SK-N-SH treated with all-trans-retinoic acid at 6 μM for 48 hours (cell line): ENCODE data around the gene PGP.

ENCODE experiments used
- ATAC-seq: fragments of 200-7000 bp; cut with Tn5 transposase; 3 replicates; pipeline ENCODE4 v1.9.1; 2020; ENCODE audit warnings: mild to moderate bottlenecking, moderate library complexity
- ARNTL ChIP-seq: fragments of 450-650 bp; formaldehyde crosslinking; IDR thresholded peaks from 2 replicates; pipeline ENCODE4 v1.5.0; 2020; ENCODE audit warnings: low read depth, mild to moderate bottlenecking, moderate library complexity, borderline replicate concordance
- BACH2 ChIP-seq: fragments of 250-450 bp; sonication (Bioruptor Pico); IDR thresholded peaks from 2 replicates; pipeline ENCODE4 v1.9.0; 2021; ENCODE audit warnings: mild to moderate bottlenecking, borderline replicate concordance
- CSDC2 ChIP-seq: fragments of 250-450 bp; sonication (Bioruptor Pico); IDR thresholded peaks from 2 replicates; pipeline ENCODE4 v1.5.0; 2020; ENCODE audit warnings: mild to moderate bottlenecking, moderate library complexity
- ESRRG ChIP-seq: fragments of 250-450 bp; sonication (Bioruptor Pico); IDR thresholded peaks from 2 replicates; pipeline ENCODE4 v1.6.1; 2021; ENCODE audit warnings: mild to moderate bottlenecking
- GLIS3 ChIP-seq: fragments of 250-450 bp; sonication (Bioruptor Pico); IDR thresholded peaks from 2 replicates; pipeline ENCODE4 v1.5.0; 2020; ENCODE audit warnings: mild to moderate bottlenecking, moderate library complexity
- ISL1 ChIP-seq: fragments of 250-450 bp; sonication (Bioruptor Pico); IDR thresholded peaks from 2 replicates; pipeline ENCODE4 v2.1.2; 2022; ENCODE audit warnings: mild to moderate bottlenecking, moderate library complexity
- OSR1 ChIP-seq: fragments of 250-450 bp; sonication (Bioruptor Pico); IDR thresholded peaks from 2 replicates; pipeline ENCODE4 v1.8.0; 2022; ENCODE audit warnings: moderate library complexity, mild to moderate bottlenecking, inconsistent platforms
- PATZ1 ChIP-seq: fragments of 250-450 bp; sonication (Bioruptor Pico); IDR thresholded peaks from 2 replicates; pipeline ENCODE4 v1.8.0; 2020; ENCODE audit warnings: mild to moderate bottlenecking, moderate library complexity, borderline replicate concordance
- POU6F1 ChIP-seq: fragments of 250-450 bp; sonication (Bioruptor Pico); IDR thresholded peaks from 2 replicates; pipeline ENCODE4 v1.8.0; 2021; ENCODE audit warnings: low read depth, mild to moderate bottlenecking, moderate library complexity, borderline replicate concordance
- PPARA ChIP-seq: fragments of 250-450 bp; sonication (Bioruptor Pico); IDR thresholded peaks from 2 replicates; pipeline ENCODE4 v1.5.0; 2020; ENCODE audit warnings: mild to moderate bottlenecking, borderline replicate concordance
- RARB ChIP-seq: fragments of 250-450 bp; sonication (Bioruptor Pico); IDR thresholded peaks from 2 replicates; pipeline ENCODE4 v1.8.0; 2021; ENCODE audit warnings: mild to moderate bottlenecking, moderate library complexity
- SNAI2 ChIP-seq: fragments of 250-450 bp; sonication (Bioruptor Pico); IDR thresholded peaks from 2 replicates; pipeline ENCODE4 v1.5.0; 2020; ENCODE audit warnings: mild to moderate bottlenecking, moderate library complexity
- TCF4 ChIP-seq: fragments of 250-450 bp; sonication (Bioruptor Pico); IDR thresholded peaks from 2 replicates; pipeline ENCODE4 v1.8.0; 2021; ENCODE audit warnings: mild to moderate bottlenecking, moderate library complexity, borderline replicate concordance
- TOX ChIP-seq: fragments of 250-450 bp; sonication (Bioruptor Pico); IDR thresholded peaks from 2 replicates; pipeline ENCODE4 v1.8.0; 2021; ENCODE audit warnings: mild to moderate bottlenecking, moderate library complexity, borderline replicate concordance
- ZC3H10 ChIP-seq: fragments of 250-450 bp; sonication (Bioruptor Pico); IDR thresholded peaks from 2 replicates; pipeline ENCODE4 v1.5.1; 2021; ENCODE audit warnings: mild to moderate bottlenecking, moderate library complexity
- ZFP3 ChIP-seq: fragments of 250-450 bp; sonication (Bioruptor Pico); IDR thresholded peaks from 2 replicates; pipeline ENCODE4 v1.5.0; 2020; ENCODE audit warnings: mild to moderate bottlenecking, moderate library complexity
- ZFP30 ChIP-seq: fragments of 450-650 bp; formaldehyde crosslinking; IDR thresholded peaks from 2 replicates; pipeline ENCODE4 v1.5.0; 2022; ENCODE audit warnings: mild to moderate bottlenecking, moderate library complexity
- ZNF565 ChIP-seq: fragments of 450-650 bp; formaldehyde crosslinking; conservative IDR thresholded peaks from 2 replicates; pipeline ENCODE4 v1.5.0; 2020; ENCODE audit warnings: low read depth, mild to moderate bottlenecking, moderate library complexity
- ZNF70 ChIP-seq: fragments of 450-650 bp; formaldehyde crosslinking; IDR thresholded peaks from 2 replicates; pipeline ENCODE4 v1.5.0; 2020; ENCODE audit warnings: mild to moderate bottlenecking, moderate library complexity
- ZNF8 ChIP-seq: fragments of 450-650 bp; formaldehyde crosslinking; IDR thresholded peaks from 2 replicates; pipeline ENCODE4 v1.5.0; 2020; ENCODE audit warnings: mild to moderate bottlenecking, moderate library complexity
- TF ChIP-seq, protein P1 (sequence below): fragments of 250-450 bp; sonication (Bioruptor Pico); IDR thresholded peaks from 2 replicates; pipeline ENCODE4 v1.5.0; 2020; ENCODE audit warnings: mild to moderate bottlenecking, moderate library complexity
- TF ChIP-seq, protein P2 (sequence below): fragments of 250-450 bp; sonication (Bioruptor Pico); IDR thresholded peaks from 2 replicates; pipeline ENCODE4 v1.5.1; 2020; ENCODE audit warnings: low read depth, mild to moderate bottlenecking, moderate library complexity
- TF ChIP-seq, protein P3 (sequence below): fragments of 250-450 bp; sonication (Bioruptor Pico); IDR thresholded peaks from 2 replicates; pipeline ENCODE4 v1.5.1; 2021; ENCODE audit warnings: mild to moderate bottlenecking, moderate library complexity

Gene PGP

DNA sequence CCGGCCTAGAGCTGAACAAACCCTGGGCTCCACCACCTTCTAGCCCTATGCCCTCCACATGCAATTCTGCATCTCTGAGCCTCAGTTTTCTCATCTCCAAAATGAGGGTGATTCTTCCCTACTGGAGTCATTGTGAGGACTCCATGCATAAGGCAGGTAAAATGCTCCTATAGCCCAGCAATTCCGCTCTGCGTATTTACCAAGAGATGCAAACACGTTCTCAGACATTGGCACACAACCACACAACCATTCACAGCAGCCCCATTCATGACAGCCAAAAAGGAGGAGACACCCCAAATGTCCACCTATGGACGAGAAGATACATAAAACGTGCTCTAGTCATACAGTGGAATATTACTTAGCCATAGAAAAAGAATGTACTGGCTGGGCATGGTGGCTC is 14.3 kb downstream of the PGP start (continued):
- TF ChIP-seq GLIS3 (no peak), ZNF565 (CRISPR knock-in tag) (no peak)
- TF ChIP-seq, protein P1, sequence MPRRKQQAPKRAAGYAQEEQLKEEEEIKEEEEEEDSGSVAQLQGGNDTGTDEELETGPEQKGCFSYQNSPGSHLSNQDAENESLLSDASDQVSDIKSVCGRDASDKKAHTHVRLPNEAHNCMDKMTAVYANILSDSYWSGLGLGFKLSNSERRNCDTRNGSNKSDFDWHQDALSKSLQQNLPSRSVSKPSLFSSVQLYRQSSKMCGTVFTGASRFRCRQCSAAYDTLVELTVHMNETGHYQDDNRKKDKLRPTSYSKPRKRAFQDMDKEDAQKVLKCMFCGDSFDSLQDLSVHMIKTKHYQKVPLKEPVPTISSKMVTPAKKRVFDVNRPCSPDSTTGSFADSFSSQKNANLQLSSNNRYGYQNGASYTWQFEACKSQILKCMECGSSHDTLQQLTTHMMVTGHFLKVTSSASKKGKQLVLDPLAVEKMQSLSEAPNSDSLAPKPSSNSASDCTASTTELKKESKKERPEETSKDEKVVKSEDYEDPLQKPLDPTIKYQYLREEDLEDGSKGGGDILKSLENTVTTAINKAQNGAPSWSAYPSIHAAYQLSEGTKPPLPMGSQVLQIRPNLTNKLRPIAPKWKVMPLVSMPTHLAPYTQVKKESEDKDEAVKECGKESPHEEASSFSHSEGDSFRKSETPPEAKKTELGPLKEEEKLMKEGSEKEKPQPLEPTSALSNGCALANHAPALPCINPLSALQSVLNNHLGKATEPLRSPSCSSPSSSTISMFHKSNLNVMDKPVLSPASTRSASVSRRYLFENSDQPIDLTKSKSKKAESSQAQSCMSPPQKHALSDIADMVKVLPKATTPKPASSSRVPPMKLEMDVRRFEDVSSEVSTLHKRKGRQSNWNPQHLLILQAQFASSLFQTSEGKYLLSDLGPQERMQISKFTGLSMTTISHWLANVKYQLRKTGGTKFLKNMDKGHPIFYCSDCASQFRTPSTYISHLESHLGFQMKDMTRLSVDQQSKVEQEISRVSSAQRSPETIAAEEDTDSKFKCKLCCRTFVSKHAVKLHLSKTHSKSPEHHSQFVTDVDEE = no peak

DNA sequence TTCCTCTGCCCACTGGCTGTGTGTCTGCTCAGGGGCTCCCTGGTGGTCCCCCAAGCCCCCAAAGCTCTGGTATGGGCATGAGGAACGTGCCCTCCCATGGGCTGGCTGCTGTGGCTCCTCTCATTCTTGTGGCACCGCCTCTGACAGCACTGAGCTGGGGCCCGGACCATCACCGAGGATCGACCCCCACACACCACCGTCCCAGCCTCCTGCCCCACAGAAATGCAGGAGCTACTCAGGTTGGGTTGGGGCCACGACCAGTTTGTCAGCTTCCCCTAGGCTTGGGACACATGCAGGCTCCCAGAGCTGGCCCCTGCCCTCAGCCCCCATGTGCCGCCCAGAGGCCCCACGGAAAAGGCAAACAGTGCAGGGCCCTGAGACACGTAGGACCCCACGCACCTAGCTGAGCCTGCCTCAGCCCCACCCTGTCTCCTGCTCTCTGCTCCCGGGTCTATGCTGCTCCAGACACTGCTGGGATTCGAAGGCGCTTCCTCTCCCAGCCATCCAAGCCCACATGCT is 15.0 kb downstream of the PGP start:
- no peak for ATAC-seq
- TF ChIP-seq SNAI2 (CRISPR knock-in tag) (no peak), PPARA (CRISPR knock-in tag) (no peak), ZNF8 (CRISPR knock-in tag) (no peak), ZFP30 (CRISPR knock-in tag) (no peak), ARNTL (CRISPR knock-in tag) (no peak), ZC3H10 (CRISPR knock-in tag) (no peak), ZNF70 (CRISPR knock-in tag) (no peak), TCF4 (CRISPR knock-in tag) (no peak), ISL1 (CRISPR knock-in tag) (no peak)
- TF ChIP-seq, protein P2, sequence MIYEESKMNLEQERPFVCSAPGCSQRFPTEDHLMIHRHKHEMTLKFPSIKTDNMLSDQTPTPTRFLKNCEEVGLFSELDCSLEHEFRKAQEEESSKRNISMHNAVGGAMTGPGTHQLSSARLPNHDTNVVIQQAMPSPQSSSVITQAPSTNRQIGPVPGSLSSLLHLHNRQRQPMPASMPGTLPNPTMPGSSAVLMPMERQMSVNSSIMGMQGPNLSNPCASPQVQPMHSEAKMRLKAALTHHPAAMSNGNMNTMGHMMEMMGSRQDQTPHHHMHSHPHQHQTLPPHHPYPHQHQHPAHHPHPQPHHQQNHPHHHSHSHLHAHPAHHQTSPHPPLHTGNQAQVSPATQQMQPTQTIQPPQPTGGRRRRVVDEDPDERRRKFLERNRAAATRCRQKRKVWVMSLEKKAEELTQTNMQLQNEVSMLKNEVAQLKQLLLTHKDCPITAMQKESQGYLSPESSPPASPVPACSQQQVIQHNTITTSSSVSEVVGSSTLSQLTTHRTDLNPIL (CRISPR knock-in tag) = no peak
- TF ChIP-seq, protein P3, sequence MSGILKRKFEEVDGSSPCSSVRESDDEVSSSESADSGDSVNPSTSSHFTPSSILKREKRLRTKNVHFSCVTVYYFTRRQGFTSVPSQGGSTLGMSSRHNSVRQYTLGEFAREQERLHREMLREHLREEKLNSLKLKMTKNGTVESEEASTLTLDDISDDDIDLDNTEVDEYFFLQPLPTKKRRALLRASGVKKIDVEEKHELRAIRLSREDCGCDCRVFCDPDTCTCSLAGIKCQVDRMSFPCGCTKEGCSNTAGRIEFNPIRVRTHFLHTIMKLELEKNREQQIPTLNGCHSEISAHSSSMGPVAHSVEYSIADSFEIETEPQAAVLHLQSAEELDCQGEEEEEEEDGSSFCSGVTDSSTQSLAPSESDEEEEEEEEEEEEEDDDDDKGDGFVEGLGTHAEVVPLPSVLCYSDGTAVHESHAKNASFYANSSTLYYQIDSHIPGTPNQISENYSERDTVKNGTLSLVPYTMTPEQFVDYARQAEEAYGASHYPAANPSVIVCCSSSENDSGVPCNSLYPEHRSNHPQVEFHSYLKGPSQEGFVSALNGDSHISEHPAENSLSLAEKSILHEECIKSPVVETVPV (CRISPR knock-in tag) = no peak

DNA sequence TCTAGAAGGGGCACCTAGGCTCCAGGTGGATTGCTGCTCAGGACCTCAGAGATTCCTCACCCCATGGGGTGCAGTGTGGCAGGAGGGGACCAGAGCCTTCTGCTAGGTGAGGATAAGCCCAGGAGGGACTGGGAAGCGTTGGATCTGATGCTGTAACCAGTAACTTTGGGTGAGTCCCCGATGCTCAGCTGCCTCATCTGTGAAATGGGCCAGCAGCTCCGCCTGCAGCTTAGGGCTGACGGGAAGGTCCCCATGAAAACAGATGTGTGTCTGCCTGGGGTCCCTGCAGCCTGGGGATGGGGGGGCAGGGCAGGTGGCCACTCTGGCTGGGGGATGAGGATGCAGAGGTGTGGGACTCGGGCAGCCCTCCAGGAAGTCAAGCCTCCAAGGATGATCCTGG is 15.5 kb downstream of the PGP start:
- TF ChIP-seq ESRRG = no peak
- no peak for TF ChIP-seq BACH2
- TF ChIP-seq ZNF8 (CRISPR knock-in tag) = no peak
- TF ChIP-seq, protein P3 (CRISPR knock-in tag) = no peak
- TF ChIP-seq TCF4 (CRISPR knock-in tag) = no peak
- TF ChIP-seq RARB = no peak
- TF ChIP-seq SNAI2 (CRISPR knock-in tag) = no peak
- no peak for TF ChIP-seq ZNF70 (CRISPR knock-in tag)
- no peak for TF ChIP-seq ZC3H10 (CRISPR knock-in tag)
- TF ChIP-seq PPARA (CRISPR knock-in tag) = no peak
- no peak for TF ChIP-seq TOX (CRISPR knock-in tag)
- no peak for TF ChIP-seq PATZ1 (CRISPR knock-in tag)
- no peak for TF ChIP-seq ZFP30 (CRISPR knock-in tag)
- no peak for TF ChIP-seq OSR1 (CRISPR knock-in tag)
- TF ChIP-seq ISL1 (CRISPR knock-in tag) = no peak
- no peak for TF ChIP-seq GLIS3
- no peak for ATAC-seq

GRCh38 chr16:2198283-2198682 is 16.4 kb downstream of the PGP start:
- TF ChIP-seq CSDC2 (CRISPR knock-in tag) = no peak
- TF ChIP-seq POU6F1 (CRISPR knock-in tag) = no peak
- TF ChIP-seq, protein P2 (CRISPR knock-in tag) = no peak
- TF ChIP-seq ZNF70 (CRISPR knock-in tag) = no peak
- no peak for TF ChIP-seq SNAI2 (CRISPR knock-in tag)
- TF ChIP-seq ZNF565 (CRISPR knock-in tag) = no peak
- no peak for TF ChIP-seq RARB
- no peak for TF ChIP-seq ZNF8 (CRISPR knock-in tag)
- TF ChIP-seq OSR1 (CRISPR knock-in tag) = no peak
- no peak for TF ChIP-seq ZC3H10 (CRISPR knock-in tag)
- TF ChIP-seq ZFP3 (CRISPR knock-in tag) = no peak
- no peak for ATAC-seq
